GM18907 (cell line): ENCODE results near the gene NDUFB1.

ENCODE experiments used
- ATAC-seq: cut with Tn5 transposase; IDR thresholded peaks from one replicate; pipeline ENCODE4 v1.9.1; 2021; ENCODE audit warnings: mild to moderate bottlenecking, moderate library complexity; ENCODE audit not compliant: unreplicated experiment

Gene NDUFB1

DNA sequence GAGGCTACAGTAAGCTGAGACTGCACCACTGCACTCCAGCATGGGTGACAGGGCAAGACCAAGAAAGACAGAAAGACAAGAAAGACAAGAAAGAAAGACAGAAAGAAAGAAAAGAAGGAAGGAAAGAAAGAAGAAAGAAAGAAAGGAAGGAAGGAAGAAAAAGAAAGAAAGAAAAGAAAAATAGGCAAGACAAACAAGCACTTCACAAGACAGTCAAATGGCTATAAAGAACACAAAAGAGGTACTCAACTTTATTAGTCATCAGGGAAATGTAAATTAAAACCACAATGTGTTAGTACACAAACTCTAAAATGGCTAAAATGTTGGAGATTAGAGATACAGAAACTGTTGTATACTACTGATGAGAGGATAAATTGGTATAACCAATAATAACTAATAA lies 21.7 kb downstream of the NDUFB1 start:
- ATAC-seq, result no peak

- no peak for ATAC-seq
Measured at GRCh38 chr14:92093320-92093719, 28.2 kb downstream of the NDUFB1 start.

- no peak for ATAC-seq
Measured at GRCh38 chr14:92088494-92088893, 33.0 kb downstream of the NDUFB1 start.

DNA sequence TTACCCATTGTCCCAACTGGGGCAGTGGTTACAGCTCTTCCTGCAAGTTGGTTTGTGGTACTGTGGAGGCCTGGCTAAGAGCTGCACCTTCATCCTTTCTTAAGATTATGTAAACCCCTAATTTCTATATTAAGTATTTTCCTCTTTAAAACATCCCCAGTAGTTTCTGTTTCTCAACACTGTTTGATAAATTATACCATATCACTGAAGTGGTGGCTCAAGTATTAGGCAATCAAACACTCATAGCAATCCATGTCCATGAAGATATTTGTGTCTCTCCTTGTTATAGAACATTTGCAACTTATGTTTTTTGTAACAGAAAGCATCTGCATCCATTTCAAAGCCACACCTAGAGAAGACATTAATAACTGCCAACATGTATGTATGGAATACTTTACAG lies 47.0 kb downstream of the NDUFB1 start:
- no peak for ATAC-seq
